ENCODE measurements around the gene DCC.

Gene DCC

GRCh38 chr18:52953387-52953786 is 613.4 kb downstream of the DCC start:
- TF ChIP-seq CTCF (IDR thresholded peaks at IDR 0.05; ENCODE audit: low read depth, low read length), result no peak
- in situ Hi-C loops (cut with HindIII; ENCODE audit: low sequenced_read_pairs), result no loop called here
- DNase-seq (ENCODE audit: low read depth, low spot score), result no peak
- no peak overlapping the region for H3K4me3 ChIP-seq (ENCODE audit: low read depth, low read length)

- no peak for TF ChIP-seq CTCF (IDR thresholded peaks at IDR 0.05; ENCODE audit: low read depth, low read length)
- H3K4me3 ChIP-seq (ENCODE audit: low read depth, low read length), result no peak overlapping the region
- in situ Hi-C loops (cut with HindIII; ENCODE audit: low sequenced_read_pairs), result no loop called here
- no peak for DNase-seq (ENCODE audit: low read depth, low spot score)
Observed at GRCh38 chr18:52963481-52963880, 623.5 kb downstream of the DCC start.

- in situ Hi-C loops (cut with HindIII; ENCODE audit: low sequenced_read_pairs), result no loop called here
- no peak for TF ChIP-seq CTCF (IDR thresholded peaks at IDR 0.05; ENCODE audit: low read depth, low read length)
- DNase-seq (ENCODE audit: low read depth, low spot score), result no peak
- H3K4me3 ChIP-seq (ENCODE audit: low read depth, low read length), result no peak overlapping the region
Observed at GRCh38 chr18:52970686-52971085, 630.7 kb downstream of the DCC start.

DNA sequence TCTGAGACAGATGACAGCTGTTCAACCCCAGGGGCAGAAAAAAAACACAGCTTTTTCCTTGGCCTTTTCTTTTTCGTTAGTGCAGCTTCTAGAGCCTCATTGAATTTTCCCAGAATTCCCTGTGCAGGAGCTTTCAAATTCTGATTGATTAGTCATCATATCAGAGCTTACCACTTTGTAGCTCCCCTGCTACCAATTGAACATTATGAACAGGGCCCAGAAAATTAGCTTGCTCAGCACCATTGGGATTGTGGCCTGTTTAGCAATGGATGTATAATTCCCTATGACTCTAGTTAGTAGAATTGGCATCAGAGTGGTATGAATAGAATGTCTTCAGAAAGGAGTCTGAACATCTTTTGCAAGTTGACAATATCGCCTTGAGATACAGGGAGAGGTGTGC is 631.1 kb downstream of the DCC start:
- in situ Hi-C loops (cut with HindIII; ENCODE audit: low sequenced_read_pairs), result no loop called here

DNA sequence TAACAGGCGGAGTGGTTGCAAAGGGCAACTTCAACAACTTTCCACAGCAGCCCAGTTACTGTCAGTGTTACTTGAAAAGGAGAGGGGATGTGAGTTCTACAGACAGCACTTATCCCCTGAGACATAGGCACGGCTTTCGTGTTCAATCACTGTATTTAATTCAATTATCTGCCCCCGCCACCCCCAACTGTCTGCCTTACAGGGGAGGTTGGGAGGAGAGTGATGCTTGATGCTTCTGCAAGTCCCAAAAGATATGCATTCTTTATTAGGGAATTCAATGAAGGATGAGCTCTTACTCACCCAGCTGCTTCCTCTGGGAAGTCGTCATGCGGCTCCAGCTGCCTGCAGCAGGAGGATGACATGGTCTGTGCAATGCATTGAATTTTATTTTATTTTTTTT is 639.9 kb downstream of the DCC start:
- no peak for TF ChIP-seq CTCF (IDR thresholded peaks at IDR 0.05; ENCODE audit: low read depth, low read length)
- in situ Hi-C loops (cut with HindIII; ENCODE audit: low sequenced_read_pairs), result no loop called here
- no peak for DNase-seq (ENCODE audit: low read depth, low spot score)
- H3K4me3 ChIP-seq (ENCODE audit: low read depth, low read length), result no peak overlapping the region

More for the DNA sequence above, 631.1 kb downstream of the DCC start:
- no peak for TF ChIP-seq CTCF (IDR thresholded peaks at IDR 0.05; ENCODE audit: low read depth, low read length)
- H3K4me3 ChIP-seq (ENCODE audit: low read depth, low read length), result no peak overlapping the region
- no peak for DNase-seq (ENCODE audit: low read depth, low spot score)

- DNase-seq (ENCODE audit: low read depth, low spot score), result no peak
- no peak for TF ChIP-seq CTCF (IDR thresholded peaks at IDR 0.05; ENCODE audit: low read depth, low read length)
- in situ Hi-C loops (cut with HindIII; ENCODE audit: low sequenced_read_pairs), result no loop called here
- H3K4me3 ChIP-seq (ENCODE audit: low read depth, low read length), result no peak overlapping the region
Observed at GRCh38 chr18:52991246-52991645, 651.2 kb downstream of the DCC start.

- no peak for DNase-seq (ENCODE audit: low read depth, low spot score)
- TF ChIP-seq CTCF (IDR thresholded peaks at IDR 0.05; ENCODE audit: low read depth, low read length), result peak; percentile 18
- in situ Hi-C loops (cut with HindIII; ENCODE audit: low sequenced_read_pairs), result no loop called here
- H3K4me3 ChIP-seq (ENCODE audit: low read depth, low read length), result no peak overlapping the region
Observed at GRCh38 chr18:52992041-52992440, 652.0 kb downstream of the DCC start.
